Endothelial cell (in vitro differentiated cells): ENCODE data around the gene LCMT1. TPM values are rescaled to one million over a fixed set of nuclear protein-coding genes. Genes with fewer than 3 reads are reported as not detected.

Experiments used
- DNase-seq: peaks from one replicate; pipeline ENCODE4 v3.0.0; 2021; ENCODE audit warnings: low spot score
- H3K27ac Mint-ChIP-seq: one replicate; pipeline ENCODE4 v1.8.0; 2021; ENCODE audit warnings: mixed read lengths, inconsistent platforms; ENCODE audit not compliant: unreplicated experiment
- H3K27me3 Mint-ChIP-seq: one replicate; pipeline ENCODE4 v1.8.0; 2021; ENCODE audit warnings: mild to moderate bottlenecking, moderate library complexity, mixed read lengths, inconsistent platforms; ENCODE audit not compliant: unreplicated experiment
- H3K36me3 Mint-ChIP-seq: one replicate; pipeline ENCODE4 v1.8.0; 2021; ENCODE audit warnings: mild to moderate bottlenecking, low read depth, mixed read lengths, inconsistent platforms; ENCODE audit not compliant: unreplicated experiment
- H3K4me1 Mint-ChIP-seq: one replicate; pipeline ENCODE4 v1.8.0; 2021; ENCODE audit warnings: mild to moderate bottlenecking, mixed read lengths, inconsistent platforms; ENCODE audit not compliant: unreplicated experiment
- H3K4me3 Mint-ChIP-seq: one replicate; pipeline ENCODE4 v1.8.0; 2021; ENCODE audit warnings: mild to moderate bottlenecking, mixed read lengths, inconsistent platforms; ENCODE audit not compliant: unreplicated experiment
- H3K9me3 Mint-ChIP-seq: one replicate; pipeline ENCODE4 v1.8.0; 2021; ENCODE audit warnings: mixed read lengths, inconsistent platforms; ENCODE audit not compliant: unreplicated experiment
- total RNA-seq: library from RNA; stranded (reverse); fragmentation: NEBNext Ultra II Directional; extraction: Animal tissue kit (Norgen Biotek cat#: 25700); gene quantifications from one replicate; pipeline ENCODE4 v1.2.1, GENCODE V29; 2021; ENCODE audit not compliant: unreplicated experiment
- TF ChIP-seq, protein P1 (sequence below): fragments of 200-600 bp; sonication (generic); IDR thresholded peaks from one replicate; pipeline ENCODE4 v1.5.0; 2021; ENCODE audit warnings: antibody characterized with exemption; ENCODE audit not compliant: unreplicated experiment

Gene LCMT1
- total RNA-seq, 1 donor from 2014 or later = 59.3 TPM

DNA sequence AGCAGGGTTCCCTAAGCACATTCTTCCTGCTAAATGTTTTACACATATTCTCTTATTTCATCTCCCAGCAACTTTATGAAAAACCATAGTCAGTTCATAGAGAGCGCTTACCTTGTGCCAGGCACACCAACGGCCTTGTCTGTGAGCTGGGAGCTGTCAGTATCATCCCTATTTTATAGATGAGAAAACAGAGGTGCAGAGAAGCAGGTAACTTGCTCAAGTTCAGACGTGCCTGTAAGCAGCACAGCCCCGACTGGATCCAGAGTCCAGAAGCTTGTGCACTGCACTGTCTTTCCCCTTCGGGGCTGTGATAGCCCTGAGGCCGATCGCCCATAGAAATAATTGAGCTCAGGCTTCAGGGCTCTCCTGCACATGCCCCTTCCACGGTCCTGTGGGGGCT lies 111.4 kb downstream of the LCMT1 start:
- TF ChIP-seq, protein P1, sequence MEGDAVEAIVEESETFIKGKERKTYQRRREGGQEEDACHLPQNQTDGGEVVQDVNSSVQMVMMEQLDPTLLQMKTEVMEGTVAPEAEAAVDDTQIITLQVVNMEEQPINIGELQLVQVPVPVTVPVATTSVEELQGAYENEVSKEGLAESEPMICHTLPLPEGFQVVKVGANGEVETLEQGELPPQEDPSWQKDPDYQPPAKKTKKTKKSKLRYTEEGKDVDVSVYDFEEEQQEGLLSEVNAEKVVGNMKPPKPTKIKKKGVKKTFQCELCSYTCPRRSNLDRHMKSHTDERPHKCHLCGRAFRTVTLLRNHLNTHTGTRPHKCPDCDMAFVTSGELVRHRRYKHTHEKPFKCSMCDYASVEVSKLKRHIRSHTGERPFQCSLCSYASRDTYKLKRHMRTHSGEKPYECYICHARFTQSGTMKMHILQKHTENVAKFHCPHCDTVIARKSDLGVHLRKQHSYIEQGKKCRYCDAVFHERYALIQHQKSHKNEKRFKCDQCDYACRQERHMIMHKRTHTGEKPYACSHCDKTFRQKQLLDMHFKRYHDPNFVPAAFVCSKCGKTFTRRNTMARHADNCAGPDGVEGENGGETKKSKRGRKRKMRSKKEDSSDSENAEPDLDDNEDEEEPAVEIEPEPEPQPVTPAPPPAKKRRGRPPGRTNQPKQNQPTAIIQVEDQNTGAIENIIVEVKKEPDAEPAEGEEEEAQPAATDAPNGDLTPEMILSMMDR = no peak
- no peak overlapping the region for H3K27ac Mint-ChIP-seq
- no peaks in the 10 kb centered on the region for H3K36me3 Mint-ChIP-seq
- DNase-seq = no peak
- no peak overlapping the region for H3K4me3 Mint-ChIP-seq
- no peaks in the 10 kb centered on the region for H3K4me1 Mint-ChIP-seq
- H3K27me3 Mint-ChIP-seq = no peaks in the 10 kb centered on the region
- H3K9me3 Mint-ChIP-seq = no peaks in the 10 kb centered on the region

DNA sequence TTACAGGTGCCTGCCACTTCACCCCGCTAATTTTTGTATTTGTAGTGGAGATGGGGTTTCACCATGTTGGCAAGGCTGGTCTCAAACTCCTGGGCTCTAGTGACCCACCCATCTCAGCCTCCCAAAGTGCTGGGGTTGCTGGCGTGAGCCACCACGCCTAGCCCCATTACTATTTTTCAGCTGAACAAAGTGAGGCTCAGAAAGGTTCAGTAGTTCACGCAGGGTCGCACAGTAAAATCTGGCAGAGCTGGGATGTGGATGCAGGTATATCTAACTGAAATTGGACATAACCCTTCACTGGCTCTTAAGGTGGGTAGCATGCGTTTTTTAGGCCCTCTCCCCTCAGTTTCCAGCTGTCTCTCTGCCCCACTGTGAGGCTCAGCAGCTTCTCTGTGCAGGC lies 112.4 kb downstream of the LCMT1 start:
- TF ChIP-seq, protein P1 = no peak
- Mint-ChIP-seq H3K27me3 (no peaks in the 10 kb centered on the region), H3K4me1 (no peaks in the 10 kb centered on the region), H3K36me3 (no peaks in the 10 kb centered on the region), H3K4me3 (no peak overlapping the region), H3K27ac (no peak overlapping the region), H3K9me3 (no peaks in the 10 kb centered on the region)
- no peak for DNase-seq

GRCh38 chr16:25224731-25225319 lies 113.3 kb downstream of the LCMT1 start:
- TF ChIP-seq, protein P1 = no peak
- no peaks in the 10 kb centered on the region for H3K36me3 Mint-ChIP-seq
- H3K27ac Mint-ChIP-seq = no peak overlapping the region
- H3K27me3 Mint-ChIP-seq = no peaks in the 10 kb centered on the region
- no peak for DNase-seq
- H3K4me1 Mint-ChIP-seq = no peaks in the 10 kb centered on the region
- no peak overlapping the region for H3K4me3 Mint-ChIP-seq
- H3K9me3 Mint-ChIP-seq = no peaks in the 10 kb centered on the region

Other genes starting within 250 kb of the LCMT1 start
- 125 TPM for gene ARHGAP17, start 96.4 kb upstream of the LCMT1 start, total RNA-seq
- gene AQP8, start 105.2 kb downstream of the LCMT1 start, total RNA-seq = not detected
- 16.2 TPM for gene ZKSCAN2, start 146.1 kb downstream of the LCMT1 start, total RNA-seq